Measurements from ENCODE around the gene STK17B. TPM values are rescaled to one million over a fixed set of nuclear protein-coding genes. Genes with fewer than 3 reads are reported as not detected.
"Not testable (repeated sequence)": the region's sequence is repeated elsewhere in the genome, so short reads cannot be mapped to it uniquely, and the experiment has no call there.

STK17B gene
- total and polyA plus RNA-seq, 4 donors = 17.1 to 30.0 (median 22.0) TPM

GRCh38 chr2:196103626-196104025 is 67.8 kb downstream of the STK17B start:
- H3K4me1 ChIP-seq (ENCODE audit: control insufficient read depth in 1 of 2, insufficient read depth in 2 of 2, low read length in 2 of 2) = no peaks in the 10 kb centered on the region
- intact Hi-C loops (cut with DNase I) = no loop called here
- H3K27me3 ChIP-seq (ENCODE audit: control insufficient read depth in 1 of 2, insufficient read depth in 2 of 2, low read length in 1 of 2) = no peaks in the 10 kb centered on the region
- no peak overlapping the region for H3K4me3 ChIP-seq (ENCODE audit: low read length in 2 of 2)
- H3K27ac ChIP-seq (ENCODE audit: low read depth in 1 of 2, low read length in 2 of 2) = no peak overlapping the region
- no peak for ATAC-seq (ENCODE audit: low FRiP score)
- no peaks in the 10 kb centered on the region for H3K9me3 ChIP-seq (ENCODE audit: control insufficient read depth, low read length)
- no peaks in the 10 kb centered on the region for H3K36me3 ChIP-seq (ENCODE audit: control insufficient read depth in 1 of 2, insufficient read depth in 2 of 2, low read length in 1 of 2)
- no peak for DNase-seq
- WGBS, 2 donors = 97 to 98% methylated on average over 2 of the region's 2 CpGs

GRCh38 chr2:196101325-196101991 is 69.9 kb downstream of the STK17B start:
- H3K9me3 ChIP-seq (ENCODE audit: control insufficient read depth, low read length) = no peaks in the 10 kb centered on the region
- no peaks in the 10 kb centered on the region for H3K27me3 ChIP-seq (ENCODE audit: control insufficient read depth in 1 of 2, insufficient read depth in 2 of 2, low read length in 1 of 2)
- 48 to 49% methylated on average over 6 of the region's 6 CpGs for WGBS, 2 donors
- no peak overlapping the region for H3K4me3 ChIP-seq (ENCODE audit: low read length in 2 of 2)
- ATAC-seq (ENCODE audit: low FRiP score) = no peak
- no peak for DNase-seq
- no peaks in the 10 kb centered on the region for H3K4me1 ChIP-seq (ENCODE audit: control insufficient read depth in 1 of 2, insufficient read depth in 2 of 2, low read length in 2 of 2)
- intact Hi-C loops (cut with DNase I) = no loop called here
- no peaks in the 10 kb centered on the region for H3K36me3 ChIP-seq (ENCODE audit: control insufficient read depth in 1 of 2, insufficient read depth in 2 of 2, low read length in 1 of 2)
- H3K27ac ChIP-seq (ENCODE audit: low read depth in 1 of 2, low read length in 2 of 2) = no peak overlapping the region

- H3K36me3 ChIP-seq (ENCODE audit: control insufficient read depth in 1 of 2, insufficient read depth in 2 of 2, low read length in 1 of 2) = no peaks in the 10 kb centered on the region
- 87 to 88% methylated on average over 3 of the region's 3 CpGs for WGBS, 2 donors
- no peaks in the 10 kb centered on the region for H3K9me3 ChIP-seq (ENCODE audit: control insufficient read depth, low read length)
- ATAC-seq (ENCODE audit: low FRiP score) (no peak), DNase-seq (no peak)
- no peak overlapping the region for H3K4me3 ChIP-seq (ENCODE audit: low read length in 2 of 2)
- no peaks in the 10 kb centered on the region for H3K4me1 ChIP-seq (ENCODE audit: control insufficient read depth in 1 of 2, insufficient read depth in 2 of 2, low read length in 2 of 2)
- H3K27me3 ChIP-seq (ENCODE audit: control insufficient read depth in 1 of 2, insufficient read depth in 2 of 2, low read length in 1 of 2) = no peaks in the 10 kb centered on the region
- intact Hi-C loops (cut with DNase I) = no loop called here
- H3K27ac ChIP-seq (ENCODE audit: low read depth in 1 of 2, low read length in 2 of 2) = no peak overlapping the region
Measured at GRCh38 chr2:196099916-196100315, 71.5 kb downstream of the STK17B start.

GRCh38 chr2:196097864-196098660 is 73.3 kb downstream of the STK17B start:
- no peaks in the 10 kb centered on the region for H3K36me3 ChIP-seq (ENCODE audit: control insufficient read depth in 1 of 2, insufficient read depth in 2 of 2, low read length in 1 of 2)
- DNase-seq (no peak), ATAC-seq (ENCODE audit: low FRiP score) (no peak)
- WGBS, 2 donors = 91 to 94% methylated on average over 6 of the region's 6 CpGs
- no peak overlapping the region for H3K4me3 ChIP-seq (ENCODE audit: low read length in 2 of 2)
- H3K27ac ChIP-seq (ENCODE audit: low read depth in 1 of 2, low read length in 2 of 2) = no peak overlapping the region
- no peaks in the 10 kb centered on the region for H3K4me1 ChIP-seq (ENCODE audit: control insufficient read depth in 1 of 2, insufficient read depth in 2 of 2, low read length in 2 of 2)
- H3K27me3 ChIP-seq (ENCODE audit: control insufficient read depth in 1 of 2, insufficient read depth in 2 of 2, low read length in 1 of 2) = no peaks in the 10 kb centered on the region
- intact Hi-C loops (cut with DNase I) = no loop called here
- no peaks in the 10 kb centered on the region for H3K9me3 ChIP-seq (ENCODE audit: control insufficient read depth, low read length)

GRCh38 chr2:196096982-196097745 is 74.2 kb downstream of the STK17B start:
- no peaks in the 10 kb centered on the region for H3K4me1 ChIP-seq (ENCODE audit: control insufficient read depth in 1 of 2, insufficient read depth in 2 of 2, low read length in 2 of 2)
- H3K4me3 ChIP-seq (ENCODE audit: low read length in 2 of 2) = no peak overlapping the region
- H3K36me3 ChIP-seq (ENCODE audit: control insufficient read depth in 1 of 2, insufficient read depth in 2 of 2, low read length in 1 of 2) = no peaks in the 10 kb centered on the region
- H3K9me3 ChIP-seq (ENCODE audit: control insufficient read depth, low read length) = no peaks in the 10 kb centered on the region
- intact Hi-C loops (cut with DNase I) = no loop called here
- DNase-seq (no peak), ATAC-seq (ENCODE audit: low FRiP score) (no peak)
- 63 to 71% methylated on average over 5 of the region's 5 CpGs for WGBS, 2 donors
- H3K27me3 ChIP-seq (ENCODE audit: control insufficient read depth in 1 of 2, insufficient read depth in 2 of 2, low read length in 1 of 2) = no peaks in the 10 kb centered on the region
- no peak overlapping the region for H3K27ac ChIP-seq (ENCODE audit: low read depth in 1 of 2, low read length in 2 of 2)

GRCh38 chr2:196096264-196096663 is 75.1 kb downstream of the STK17B start:
- Histone ChIP-seq H3K27ac (ENCODE audit: low read depth in 1 of 2, low read length in 2 of 2) (no peak overlapping the region), H3K27me3 (ENCODE audit: control insufficient read depth in 1 of 2, insufficient read depth in 2 of 2, low read length in 1 of 2) (no peaks in the 10 kb centered on the region), H3K4me3 (ENCODE audit: low read length in 2 of 2) (no peak overlapping the region), H3K4me1 (ENCODE audit: control insufficient read depth in 1 of 2, insufficient read depth in 2 of 2, low read length in 2 of 2) (no peaks in the 10 kb centered on the region), H3K9me3 (ENCODE audit: control insufficient read depth, low read length) (no peaks in the 10 kb centered on the region), H3K36me3 (ENCODE audit: control insufficient read depth in 1 of 2, insufficient read depth in 2 of 2, low read length in 1 of 2) (no peaks in the 10 kb centered on the region)
- no peak for DNase-seq
- no peak for ATAC-seq (ENCODE audit: low FRiP score)
- intact Hi-C loops (cut with DNase I) = no loop called here
- 84 to 89% methylated on average over 4 of the region's 4 CpGs for WGBS, 2 donors

- H3K4me1 ChIP-seq (ENCODE audit: control insufficient read depth in 1 of 2, insufficient read depth in 2 of 2, low read length in 2 of 2); H3K36me3 ChIP-seq (ENCODE audit: control insufficient read depth in 1 of 2, insufficient read depth in 2 of 2, low read length in 1 of 2); H3K27ac ChIP-seq (ENCODE audit: low read depth in 1 of 2, low read length in 2 of 2); H3K27me3 ChIP-seq (ENCODE audit: control insufficient read depth in 1 of 2, insufficient read depth in 2 of 2, low read length in 1 of 2); ATAC-seq (ENCODE audit: low FRiP score); DNase-seq; H3K9me3 ChIP-seq (ENCODE audit: control insufficient read depth, low read length); H3K4me3 ChIP-seq (ENCODE audit: low read length in 2 of 2); intact Hi-C loops (cut with DNase I): not testable (repeated sequence)
- 87 to 89% methylated on average over 5 of the region's 5 CpGs for WGBS, 2 donors
Measured at GRCh38 chr2:196089448-196089847, 81.9 kb downstream of the STK17B start.

- ATAC-seq (ENCODE audit: low FRiP score) (no peak), DNase-seq (no peak)
- no peak overlapping the region for H3K27ac ChIP-seq (ENCODE audit: low read depth in 1 of 2, low read length in 2 of 2)
- no peaks in the 10 kb centered on the region for H3K36me3 ChIP-seq (ENCODE audit: control insufficient read depth in 1 of 2, insufficient read depth in 2 of 2, low read length in 1 of 2)
- H3K4me1 ChIP-seq (ENCODE audit: control insufficient read depth in 1 of 2, insufficient read depth in 2 of 2, low read length in 2 of 2) = no peaks in the 10 kb centered on the region
- H3K4me3 ChIP-seq (ENCODE audit: low read length in 2 of 2) = no peak overlapping the region
- no peaks in the 10 kb centered on the region for H3K27me3 ChIP-seq (ENCODE audit: control insufficient read depth in 1 of 2, insufficient read depth in 2 of 2, low read length in 1 of 2)
- intact Hi-C loops (cut with DNase I) = no loop called here
- H3K9me3 ChIP-seq (ENCODE audit: control insufficient read depth, low read length) = no peaks in the 10 kb centered on the region
- WGBS, 2 donors = 68% methylated on average over 2 of the region's 2 CpGs
Measured at GRCh38 chr2:196088203-196088602, 83.2 kb downstream of the STK17B start.

Data from aorta (tissue), 5 donors.